GM21737 (cell line): ENCODE results near the gene CKM.
"Not testable (repeated sequence)": the region's sequence is repeated elsewhere in the genome, so short reads cannot be mapped to it uniquely, and the experiment has no call there.

Experiments
- ATAC-seq: cut with Tn5 transposase; IDR thresholded peaks from one replicate; pipeline ENCODE4 v1.9.1; 2021; ENCODE audit warnings: mild to moderate bottlenecking, moderate library complexity; ENCODE audit not compliant: unreplicated experiment

CKM gene

DNA sequence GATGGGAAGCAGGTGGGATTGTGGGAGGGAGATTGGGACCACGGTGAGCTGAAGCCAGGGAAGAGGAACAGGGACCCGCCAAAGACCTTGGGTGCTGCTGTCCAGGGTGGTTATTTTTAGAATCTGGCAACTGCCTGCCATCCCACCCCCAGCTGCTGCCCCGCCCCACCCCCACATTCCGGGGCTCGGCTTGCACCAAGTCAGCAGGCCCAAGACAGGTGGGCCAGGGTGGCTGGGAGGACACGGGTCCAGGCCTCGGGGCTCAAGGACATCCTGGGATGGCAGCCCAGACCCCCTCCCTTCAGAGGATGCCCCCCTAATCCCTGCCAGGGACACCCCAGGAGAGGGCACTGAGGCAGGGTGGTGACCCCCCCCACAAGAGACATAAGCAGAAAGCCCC is 827 bp downstream of the CKM start:
- no peak for ATAC-seq

DNA sequence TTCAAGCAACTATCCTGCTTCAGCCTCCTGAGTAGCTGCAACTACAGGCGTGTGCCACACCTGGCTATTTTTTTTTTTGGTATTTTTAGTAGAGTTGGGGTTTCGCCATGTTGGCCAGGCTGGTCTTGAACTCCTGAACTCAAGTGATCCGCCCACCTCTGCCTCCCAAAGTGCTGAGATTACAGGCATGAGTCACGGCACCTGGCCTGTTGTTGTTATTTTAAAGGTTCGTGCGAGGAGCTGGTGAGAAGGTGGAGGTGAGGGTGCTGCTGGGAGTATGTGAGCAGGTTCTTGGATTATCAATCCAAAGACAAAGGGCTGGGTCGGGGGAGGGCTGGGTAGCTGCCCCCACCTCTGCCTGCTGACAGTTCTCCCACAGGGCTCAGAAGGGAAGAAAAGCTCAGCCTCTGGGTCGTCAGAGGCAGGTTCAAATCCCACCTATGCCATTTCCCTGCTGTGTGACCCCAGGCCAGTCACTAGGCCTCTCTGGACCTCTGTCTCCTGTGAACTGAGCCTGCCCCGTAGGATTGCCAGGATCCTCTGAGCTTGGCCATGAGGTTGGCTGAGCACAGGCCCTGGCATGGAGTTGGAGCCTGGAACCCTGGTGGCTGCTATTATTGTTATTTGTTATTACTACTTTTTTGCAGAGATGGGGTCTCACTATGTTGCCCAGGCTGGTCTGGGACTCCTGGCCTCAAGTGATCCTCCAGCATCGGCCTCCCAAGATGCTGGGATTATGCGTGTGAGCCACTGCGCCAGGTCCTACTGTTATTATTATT is 1.5 kb downstream of the CKM start:
- ATAC-seq, result no peak

DNA sequence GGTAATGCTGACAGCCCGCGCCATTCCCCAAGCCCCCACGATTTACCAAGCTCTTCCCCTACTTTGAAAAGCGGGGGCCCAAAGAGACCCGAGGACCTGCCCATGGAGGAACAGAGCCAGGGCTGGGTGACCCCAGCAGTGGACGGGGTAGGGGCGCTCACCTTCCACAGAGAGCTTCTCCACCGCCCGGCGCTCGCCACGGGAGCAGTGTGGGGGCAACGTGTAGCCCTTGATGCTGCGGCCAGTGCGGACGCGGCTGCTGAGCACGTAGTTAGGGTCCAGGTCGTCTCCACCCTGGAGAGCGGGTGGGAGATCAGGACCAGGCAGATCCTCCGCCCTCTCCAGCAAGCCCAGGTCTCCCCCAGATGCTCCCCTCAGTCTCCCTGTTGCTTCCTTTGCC is 7.4 kb downstream of the CKM start:
- no peak for ATAC-seq

DNA sequence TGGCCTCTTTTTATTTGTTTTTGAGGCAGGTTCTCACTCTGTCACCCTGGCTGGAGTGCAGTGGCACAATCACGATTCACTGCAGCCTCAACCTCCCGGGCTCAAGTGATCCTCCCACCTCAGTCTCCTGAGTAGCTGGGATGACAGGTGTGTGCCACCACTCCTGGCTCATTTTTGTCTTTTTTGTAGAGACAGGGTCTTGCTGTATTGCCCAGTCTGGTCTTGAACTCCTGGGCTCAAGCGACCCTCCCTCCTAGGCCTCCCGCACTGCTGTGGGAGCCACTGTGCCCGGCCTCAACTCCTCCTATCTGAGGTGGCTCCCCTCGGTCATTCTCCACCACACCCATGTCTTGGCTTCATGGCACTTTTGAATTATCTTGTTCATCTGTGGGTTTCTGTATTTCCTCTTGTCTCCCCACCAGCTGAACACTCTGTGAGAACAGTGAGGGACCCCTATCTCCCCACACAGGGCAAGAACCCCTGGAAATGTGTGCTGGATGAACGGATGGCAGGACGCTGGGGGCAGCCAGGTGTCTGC is 7.9 kb downstream of the CKM start:
- ATAC-seq, result no peak

DNA sequence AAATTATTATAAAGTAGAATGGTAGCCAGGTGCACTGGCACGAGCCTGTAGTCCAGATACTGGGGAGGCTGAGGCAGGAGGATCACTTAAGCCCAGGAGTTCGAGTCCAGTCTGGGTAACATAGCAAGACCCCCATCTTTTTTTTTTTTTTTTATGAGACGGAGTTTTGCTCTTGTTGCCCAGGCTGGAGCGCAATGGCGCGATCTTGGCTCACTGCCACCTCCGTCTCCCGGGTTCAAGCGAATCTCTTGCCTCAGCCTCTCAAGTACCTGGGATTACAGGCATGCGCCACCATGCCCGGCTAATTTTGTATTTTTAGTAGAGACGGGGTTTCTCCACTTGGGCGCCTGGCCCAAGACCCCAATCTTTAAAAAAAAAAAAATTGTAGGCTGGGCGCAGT is 10.4 kb downstream of the CKM start:
- not testable (repeated sequence) for ATAC-seq

DNA sequence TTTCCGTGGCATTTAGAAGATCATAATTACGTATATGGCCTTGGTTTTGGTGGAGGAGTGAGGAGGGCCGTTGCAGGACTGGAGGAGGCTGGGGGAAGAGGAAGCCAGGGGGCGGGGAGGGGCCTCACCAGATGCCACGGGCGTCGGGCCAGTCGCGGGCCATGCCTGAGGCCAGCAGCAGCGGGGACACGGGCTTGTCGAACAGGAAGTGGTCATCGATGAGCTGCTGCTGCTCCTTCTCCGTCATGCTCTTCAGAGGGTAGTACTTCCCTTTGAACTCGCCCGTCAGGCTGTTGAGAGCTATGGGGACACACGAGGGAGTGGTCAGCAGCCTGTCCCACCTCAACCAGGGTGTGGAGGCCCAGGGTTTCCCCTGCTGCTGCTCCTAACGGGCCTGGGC is 11.1 kb downstream of the CKM start:
- ATAC-seq, result no peak

DNA sequence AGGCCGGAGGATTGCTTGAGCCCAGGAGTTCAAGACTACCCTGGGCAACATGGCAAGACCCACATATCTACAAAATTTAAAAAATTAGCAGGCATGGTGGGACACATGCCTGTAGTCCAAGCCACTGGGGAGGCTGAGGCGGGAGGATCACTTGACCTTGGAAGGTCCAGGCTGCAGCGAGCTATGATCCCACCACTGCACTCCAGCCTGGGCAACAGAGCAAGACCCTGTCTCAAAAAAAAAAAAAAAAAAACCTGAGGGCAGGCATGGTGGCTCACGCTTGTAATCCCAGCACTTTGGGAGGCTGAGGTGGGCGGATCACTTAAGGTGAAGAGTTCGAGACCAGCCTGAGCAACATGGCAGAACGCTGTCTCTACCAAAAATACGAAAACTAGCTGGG is 13.4 kb downstream of the CKM start:
- not testable (repeated sequence) for ATAC-seq

DNA sequence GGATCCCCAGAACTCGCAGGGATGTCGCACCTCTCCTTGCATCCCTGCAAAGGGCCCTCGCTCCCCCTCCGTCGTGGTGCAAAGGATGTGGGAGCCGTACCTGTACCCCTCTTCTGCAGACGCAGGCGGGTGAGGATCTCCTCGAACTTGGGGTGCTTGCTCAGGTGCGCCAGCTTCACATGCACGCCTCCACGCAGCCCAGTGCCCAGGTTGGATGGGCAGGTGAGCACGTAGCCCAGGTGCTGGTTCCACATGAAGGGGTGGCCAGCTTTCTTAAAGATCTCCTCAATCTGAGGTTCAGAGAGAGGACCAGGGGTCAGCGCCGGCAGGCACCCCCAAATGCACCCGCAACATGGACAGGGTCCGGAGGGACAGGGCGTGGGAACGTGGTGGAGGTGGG is 15.3 kb downstream of the CKM start:
- no peak for ATAC-seq

DNA sequence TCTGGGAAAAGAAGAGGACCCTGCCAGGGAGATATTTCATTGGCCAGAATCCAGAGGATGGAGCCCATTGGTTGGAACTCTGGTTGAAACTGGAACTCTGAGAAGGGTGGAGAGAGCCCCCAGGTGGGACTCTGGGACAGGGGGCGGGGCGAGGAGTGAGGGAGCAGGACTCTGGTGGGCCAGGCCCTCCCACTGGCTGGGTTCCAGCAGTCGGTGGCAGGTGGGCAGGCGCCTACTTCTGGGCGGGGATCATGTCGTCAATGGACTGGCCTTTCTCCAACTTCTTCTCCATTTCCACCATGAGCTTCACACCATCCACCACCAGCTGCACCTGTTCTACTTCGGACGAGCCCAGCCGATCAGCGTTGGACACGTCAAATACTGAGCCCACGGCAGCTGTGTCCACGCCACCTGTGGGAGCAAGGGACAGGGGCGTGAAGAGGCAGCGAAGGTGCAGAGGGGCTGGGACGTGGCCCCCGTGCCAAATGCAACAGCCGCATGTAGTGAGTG is 16.1 kb downstream of the CKM start:
- ATAC-seq, result no peak

DNA sequence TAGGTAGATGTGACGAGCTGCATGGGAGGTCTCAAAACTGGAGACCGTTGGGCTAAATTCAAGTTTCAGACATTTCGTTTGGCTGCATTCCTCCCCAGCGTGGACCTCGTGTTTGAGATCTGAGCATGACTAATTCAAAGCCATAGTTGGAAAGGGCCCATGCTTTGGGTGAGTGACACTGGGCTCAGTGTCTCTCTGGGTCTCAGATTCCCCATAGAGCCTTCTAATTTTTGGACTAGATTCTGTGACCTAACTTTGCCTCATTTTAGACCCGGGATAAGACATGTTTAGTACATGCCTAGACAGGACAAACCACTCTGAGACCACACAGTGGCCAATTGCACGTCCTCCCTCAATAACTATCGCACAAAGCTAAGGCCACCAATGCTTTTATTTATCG is 16.6 kb downstream of the CKM start:
- ATAC-seq, result no peak

DNA sequence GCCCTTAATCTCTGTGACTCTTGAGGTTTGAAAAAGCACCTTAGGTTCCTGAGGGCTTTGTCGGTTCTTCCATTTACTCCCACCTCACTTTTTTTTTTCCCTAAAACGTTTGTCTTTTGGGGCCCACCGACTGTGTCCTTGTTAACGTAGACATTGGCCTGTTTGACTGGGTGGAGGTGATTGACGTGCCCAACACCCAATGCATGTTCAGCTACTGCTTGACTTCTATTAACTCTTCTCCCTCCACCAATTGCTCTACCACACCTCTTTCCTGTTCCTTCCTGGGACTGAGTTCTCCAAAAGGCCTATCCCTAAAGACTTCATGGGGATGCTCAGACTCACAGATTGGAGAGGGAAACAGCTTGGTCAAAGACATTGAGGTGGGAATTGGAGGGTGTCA is 17.3 kb downstream of the CKM start:
- no peak for ATAC-seq

DNA sequence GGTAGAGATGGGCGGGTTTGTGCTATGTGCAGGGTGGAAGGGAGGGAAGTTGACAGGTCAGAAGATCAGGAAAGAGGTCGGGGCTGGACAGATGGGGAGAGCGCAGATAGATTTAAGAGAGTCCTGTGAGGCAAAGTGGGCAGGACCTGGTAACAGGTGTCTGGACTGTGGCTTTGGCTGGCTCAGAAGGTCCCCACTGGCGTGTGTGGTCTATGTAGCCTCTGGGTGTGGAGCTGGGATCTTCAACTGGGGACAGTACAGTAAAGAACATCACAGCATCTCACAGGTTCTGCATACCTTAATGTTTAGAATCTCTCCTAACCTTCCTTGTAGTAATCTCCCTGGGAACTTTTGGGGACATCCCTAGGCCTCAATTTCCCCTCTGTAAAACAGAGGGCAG is 17.7 kb downstream of the CKM start:
- ATAC-seq, result no peak

DNA sequence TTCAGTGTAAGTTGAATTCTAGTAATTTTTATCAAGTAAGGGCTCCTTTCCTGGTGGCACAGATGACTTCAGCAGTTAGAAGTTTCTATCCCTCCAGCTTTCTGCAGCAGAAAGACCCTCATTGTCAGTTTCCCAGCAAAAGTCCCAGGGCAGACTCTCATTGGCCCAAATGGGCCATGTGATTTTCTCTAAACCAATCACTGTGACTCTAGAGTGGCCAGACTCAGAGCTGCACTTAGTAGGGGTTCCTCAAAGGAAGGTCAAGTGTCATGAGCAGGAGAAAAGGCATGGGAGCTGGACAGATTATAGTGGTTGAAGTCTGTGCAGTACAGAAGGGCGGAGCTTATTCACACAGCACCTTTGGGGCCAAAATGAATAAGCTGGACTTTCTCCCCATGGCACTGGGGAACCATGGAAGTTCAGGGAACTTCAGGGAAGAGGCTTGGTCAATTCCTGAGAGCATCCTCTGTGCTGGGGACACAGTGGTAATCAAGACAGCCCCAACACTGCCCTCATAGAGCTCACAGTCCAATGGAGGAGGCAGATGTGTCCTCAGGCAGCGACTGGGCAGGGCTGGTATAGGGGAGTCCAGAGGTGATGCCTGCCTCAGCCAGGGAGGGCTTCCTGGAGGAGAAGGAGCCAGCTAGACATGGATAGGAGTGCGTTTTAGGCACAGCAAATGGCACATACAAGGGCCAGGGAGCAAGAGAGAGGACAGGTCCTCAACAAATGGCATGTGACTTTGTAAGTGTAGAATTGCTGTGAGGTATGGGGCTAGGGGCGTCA is 18.3 kb downstream of the CKM start:
- ATAC-seq, result no peak

DNA sequence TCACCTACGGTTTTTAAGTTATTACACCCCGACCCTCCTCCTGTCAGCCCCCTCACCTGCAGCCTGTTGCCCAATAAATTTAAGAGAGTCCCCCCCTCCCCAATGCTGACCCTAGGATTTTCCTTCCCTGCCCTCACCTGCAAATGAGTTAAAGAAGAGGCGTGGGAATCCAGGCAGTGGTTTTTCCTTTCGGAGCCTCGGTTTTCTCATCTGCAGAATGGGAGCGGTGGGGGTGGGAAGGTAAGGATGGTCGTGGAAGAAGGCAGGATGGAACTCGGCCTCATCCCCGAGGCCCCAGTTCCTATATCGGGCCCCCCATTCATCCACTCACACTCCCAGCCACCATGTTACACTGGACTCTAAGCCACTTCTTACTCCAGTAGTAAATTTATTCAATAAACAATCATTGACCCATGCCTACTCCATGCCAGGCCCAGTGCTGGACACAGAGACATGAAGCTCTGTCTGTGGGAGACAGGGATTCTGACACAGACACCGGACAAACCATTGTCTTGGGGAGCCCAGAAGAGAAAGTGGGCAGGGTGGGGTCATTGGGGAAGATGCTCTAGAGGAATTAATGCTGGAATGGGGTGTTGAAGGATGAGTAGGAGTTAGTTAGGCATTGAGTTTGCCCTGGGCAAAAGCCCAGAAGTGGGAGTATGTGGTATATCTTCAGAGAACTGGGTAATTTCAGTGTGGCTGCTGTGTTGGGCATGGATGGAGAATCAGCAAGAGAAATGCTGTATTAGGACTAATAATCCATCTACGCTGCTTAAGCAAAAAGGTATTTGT is 19.2 kb downstream of the CKM start:
- no peak for ATAC-seq

DNA sequence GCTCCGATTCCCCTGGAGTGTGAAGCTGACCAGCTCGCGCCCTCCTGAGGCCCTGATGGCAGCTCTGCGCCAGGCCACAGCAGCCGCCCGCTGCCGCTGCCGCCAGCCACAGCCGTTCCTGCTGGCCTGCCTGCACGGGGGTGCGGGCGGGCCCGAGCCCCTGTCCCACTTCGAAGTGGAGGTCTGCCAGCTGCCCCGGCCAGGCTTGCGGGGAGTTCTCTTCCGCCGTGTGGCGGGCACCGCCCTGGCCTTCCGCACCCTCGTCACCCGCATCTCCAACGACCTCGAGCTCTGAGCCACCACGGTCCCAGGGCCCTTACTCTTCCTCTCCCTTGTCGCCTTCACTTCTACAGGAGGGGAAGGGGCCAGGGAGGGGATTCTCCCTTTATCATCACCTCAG is 20.3 kb downstream of the CKM start:
- no peak for ATAC-seq

DNA sequence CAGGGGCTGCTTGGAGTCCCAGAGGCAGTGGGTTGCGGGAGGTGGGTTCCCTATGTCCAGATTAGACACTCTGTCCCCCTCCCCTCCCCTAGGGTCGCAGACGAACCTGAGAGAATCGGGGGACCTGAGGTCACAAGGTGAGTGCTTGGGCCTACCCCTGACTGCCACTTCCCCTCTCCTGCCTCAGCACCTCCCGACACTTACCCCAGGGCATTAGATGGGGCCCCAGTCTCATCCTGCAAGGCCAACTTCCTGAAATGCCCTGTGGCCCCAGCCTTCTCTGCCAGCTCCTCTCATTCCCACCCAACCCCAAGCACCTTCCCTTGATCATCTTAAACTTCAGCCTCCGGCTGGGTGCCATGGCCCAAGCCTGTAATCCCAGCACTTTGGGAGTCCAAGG is 23.0 kb downstream of the CKM start:
- ATAC-seq, result no peak

DNA sequence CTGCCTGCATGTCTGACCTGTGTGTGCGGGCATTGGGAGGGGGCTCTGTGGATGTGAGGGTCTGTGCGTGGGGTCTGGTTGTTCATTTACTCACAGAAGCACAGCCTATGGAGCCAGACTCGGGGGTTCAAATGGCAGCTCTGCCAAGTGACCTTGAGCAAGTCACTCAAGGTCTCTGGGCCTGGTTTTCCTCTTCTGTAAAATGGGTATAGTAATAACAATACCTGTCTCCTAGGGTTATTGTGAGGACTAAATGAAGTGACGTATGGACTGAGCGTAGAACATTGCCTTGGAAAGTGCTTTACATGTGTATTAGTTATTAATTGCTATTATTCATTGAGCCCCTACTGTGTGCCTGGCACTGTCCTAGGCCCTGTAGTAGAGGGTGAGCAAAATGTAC is 24.4 kb downstream of the CKM start:
- no peak for ATAC-seq

DNA sequence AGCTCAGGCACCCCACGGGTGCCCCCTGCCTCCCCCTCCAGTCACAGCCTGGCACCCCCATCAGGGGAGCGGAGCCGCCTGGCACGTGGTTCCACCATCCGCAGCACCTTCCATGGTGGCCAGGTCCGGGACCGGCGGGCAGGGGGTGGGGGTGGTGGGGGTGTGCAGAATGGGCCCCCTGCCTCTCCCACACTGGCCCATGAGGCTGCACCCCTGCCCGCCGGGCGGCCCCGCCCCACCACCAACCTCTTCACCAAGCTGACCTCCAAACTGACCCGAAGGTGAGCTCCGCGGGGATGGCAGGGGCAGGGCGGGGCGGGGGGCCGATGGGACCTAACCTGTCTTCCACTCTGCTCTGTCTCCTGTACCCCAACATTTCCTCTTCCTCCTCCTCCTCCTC is 25.0 kb downstream of the CKM start:
- ATAC-seq, result no peak

DNA sequence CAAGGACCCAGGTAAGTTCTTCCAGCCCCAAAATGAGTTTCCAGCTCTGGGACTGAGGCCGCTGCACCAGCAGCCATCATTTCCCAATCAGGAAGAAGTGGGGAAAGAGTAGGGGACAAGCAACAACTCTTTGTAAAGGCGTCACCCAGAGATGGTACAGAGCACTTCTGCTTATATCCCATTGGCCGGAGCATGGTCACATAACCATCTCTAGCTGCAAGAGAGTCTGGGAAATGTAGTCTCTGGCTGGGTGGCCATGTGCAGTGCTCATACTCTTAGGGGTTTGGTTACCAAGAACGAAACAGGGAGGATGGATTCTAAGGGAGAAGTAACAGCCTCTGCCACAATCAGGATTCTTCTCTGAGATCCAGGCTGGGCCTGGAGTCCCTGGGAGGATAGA is 26.3 kb downstream of the CKM start:
- ATAC-seq, result no peak

DNA sequence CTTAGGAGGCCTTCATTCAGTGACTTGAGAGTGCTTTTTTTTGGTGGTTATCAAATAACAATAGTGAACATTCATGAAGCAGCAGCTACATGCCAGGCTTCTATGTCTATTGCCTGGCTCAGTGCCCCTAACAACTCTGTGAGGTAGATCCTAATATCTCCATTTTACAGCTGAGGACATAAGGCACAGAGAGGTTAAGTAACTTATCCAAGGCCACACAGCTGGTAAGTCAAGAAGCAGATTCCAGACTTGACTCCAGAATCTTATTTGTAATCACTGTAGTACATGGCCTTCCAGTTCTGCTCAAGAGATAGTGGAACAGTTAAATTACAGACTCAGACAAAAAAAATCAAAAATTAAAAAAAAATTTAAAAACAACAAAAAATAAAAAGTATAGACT is 26.8 kb downstream of the CKM start:
- ATAC-seq, result no peak

DNA sequence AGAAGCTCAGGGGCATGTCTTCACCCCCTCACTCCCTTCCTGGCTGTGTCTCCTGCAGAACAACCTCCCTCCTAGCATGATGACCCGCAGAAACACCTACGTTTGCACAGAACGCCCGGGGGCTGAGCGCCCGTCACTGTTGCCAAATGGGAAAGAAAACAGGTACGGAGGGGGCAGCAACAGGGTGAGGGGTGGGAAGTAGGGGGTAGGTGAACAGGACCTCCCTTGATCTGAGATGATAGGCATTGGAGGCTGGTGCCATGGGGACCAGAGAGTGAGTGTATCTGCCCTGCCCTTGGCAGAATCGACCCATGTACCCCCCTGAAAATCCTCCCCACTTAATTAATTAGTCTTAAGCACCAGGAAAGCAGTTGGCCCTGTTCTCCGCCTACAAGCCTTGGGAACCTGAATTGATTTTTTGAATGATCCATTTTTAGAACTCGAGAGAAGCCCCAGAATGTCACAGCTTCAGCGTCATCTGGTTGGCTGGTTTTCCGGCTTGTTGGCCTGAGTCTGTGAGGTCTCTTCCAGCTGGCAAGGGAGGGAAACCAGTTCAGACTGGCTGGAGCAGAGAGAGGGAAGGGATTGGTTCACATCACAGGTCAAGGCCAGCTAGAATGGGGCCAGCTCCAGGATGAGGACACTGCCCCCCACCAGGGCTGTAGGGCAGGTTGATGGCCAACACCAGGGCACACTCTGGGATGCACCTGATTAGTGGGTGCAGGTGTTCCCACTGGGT is 28.2 kb downstream of the CKM start:
- no peak for ATAC-seq
